HG03039 (cell line): ENCODE data around the gene PPT2.
A peak's percentile ranks its signal among the peaks of the same experiment; 100 is the strongest.
"Not testable (repeated sequence)": the region's sequence is repeated elsewhere in the genome, so short reads cannot be mapped to it uniquely, and the experiment has no call there.

Source experiments
- ATAC-seq: cut with Tn5 transposase; IDR thresholded peaks from one replicate; pipeline ENCODE4 v1.9.1; 2021; ENCODE audit warnings: mild to moderate bottlenecking, moderate library complexity; ENCODE audit not compliant: unreplicated experiment

The PPT2 gene

GRCh38 chr6:32188381-32189068 lies 34.6 kb downstream of the PPT2 start:
- no peak for ATAC-seq

GRCh38 chr6:32189069-32189741 lies 35.3 kb downstream of the PPT2 start:
- no peak for ATAC-seq

- ATAC-seq, result no peak
Measured at GRCh38 chr6:32189742-32190053, 35.8 kb downstream of the PPT2 start.

- peak; percentile 43 for ATAC-seq
Measured at GRCh38 chr6:32190054-32190851, 36.3 kb downstream of the PPT2 start, which contains the start of gene PBX2. Gene PBX2, minus strand, starts transcription at chr6:32190202. Its CDS starts 287 bp downstream, at chr6:32189915.

GRCh38 chr6:32190911-32191677 lies 37.2 kb downstream of the PPT2 start:
- ATAC-seq, result no peak

- no peak for ATAC-seq
Measured at GRCh38 chr6:32191696-32192607, 38.0 kb downstream of the PPT2 start.

GRCh38 chr6:32192608-32193039 lies 38.7 kb downstream of the PPT2 start, which contains the start of gene GPSM3:
Gene GPSM3, minus strand, starts transcription at chr6:32192643. Its CDS starts 130 bp downstream, at chr6:32192513.
- no peak for ATAC-seq

GRCh38 chr6:32193096-32193495 lies 39.2 kb downstream of the PPT2 start:
- not testable (repeated sequence) for ATAC-seq

- no peak for ATAC-seq
Measured at GRCh38 chr6:32194388-32194787, 40.4 kb downstream of the PPT2 start.

GRCh38 chr6:32194825-32195651 lies 41.1 kb downstream of the PPT2 start:
- no peak for ATAC-seq

GRCh38 chr6:32195652-32195901 lies 41.6 kb downstream of the PPT2 start:
- peak; percentile 76 for ATAC-seq

- peak; percentile 1 for ATAC-seq
Measured at GRCh38 chr6:32195902-32196681, 42.2 kb downstream of the PPT2 start.

- ATAC-seq, result no peak
Measured at GRCh38 chr6:32196682-32197616, 43.0 kb downstream of the PPT2 start.

- no peak for ATAC-seq
Measured at GRCh38 chr6:32198345-32198696, 44.4 kb downstream of the PPT2 start.

- ATAC-seq, result no peak
Measured at GRCh38 chr6:32198866-32199265, 44.9 kb downstream of the PPT2 start.

- ATAC-seq, result no peak
Measured at GRCh38 chr6:32200711-32201475, 47.0 kb downstream of the PPT2 start.

GRCh38 chr6:32202186-32202585 lies 48.2 kb downstream of the PPT2 start:
- no peak for ATAC-seq
